ENCODE data around the gene FCGBP. TPM values are rescaled to one million over a fixed set of nuclear protein-coding genes. Genes with fewer than 3 reads are reported as not detected.

FCGBP gene
- total RNA-seq (2021; ENCODE audit: unreplicated experiment) (5.7 TPM), Bru-seq, nascent RNA (percentile 22 among the genes with signal in this experiment), BruChase-seq, experiment 1, labeled RNA remaining after a 6-hour chase (percentile 43 among the genes with signal in this experiment), BruChase-seq, experiment 2, labeled RNA remaining after a 2-hour chase (percentile 35 among the genes with signal in this experiment)
- polyA plus RNA-seq (2012): 2.0 and 2.4 TPM in 2 replicates
- long read RNA-seq, partial matches to known transcripts: 3 of 3 reads
- long read RNA-seq, other reads (novel, unspliced or antisense): 0 of 3 reads

DNA sequence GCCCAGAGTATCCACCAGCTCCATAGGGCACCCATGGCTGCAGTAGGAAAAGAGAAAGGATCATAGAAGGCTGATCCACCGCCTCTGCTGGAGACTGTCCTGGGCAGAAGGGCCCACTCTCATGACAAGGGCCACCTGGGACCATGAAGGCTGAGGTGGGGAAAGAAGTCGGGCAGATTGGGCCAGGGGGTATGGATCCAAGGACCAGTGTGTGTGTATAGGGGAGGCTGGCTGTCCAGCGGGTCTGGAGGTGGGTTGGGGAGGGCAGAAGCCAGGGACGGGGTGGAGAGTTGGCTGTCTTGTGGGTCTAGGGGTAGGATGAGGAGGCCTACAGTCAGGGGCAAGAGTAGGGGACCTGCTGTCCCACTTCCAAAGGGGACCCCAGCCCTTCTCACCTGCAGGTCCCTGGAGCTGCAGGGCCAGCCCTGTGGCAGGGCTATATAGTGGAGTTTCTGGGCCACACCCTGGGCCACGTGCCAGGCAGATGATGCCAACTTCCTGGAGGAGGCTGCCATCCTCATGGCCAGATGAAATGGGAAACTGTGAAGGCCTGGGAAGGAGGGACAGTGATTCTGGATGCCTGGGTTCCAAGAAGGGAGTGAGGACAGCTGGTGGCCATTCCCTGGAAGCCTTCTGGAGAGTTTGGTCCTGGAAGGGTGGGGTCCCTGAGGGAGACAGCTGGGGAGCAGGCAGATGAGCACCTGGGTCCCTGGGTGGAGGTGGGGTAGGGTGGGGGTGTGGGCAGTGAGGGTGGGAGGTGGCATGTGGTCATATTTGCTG lies at the start of gene FCGBP:
FCGBP (minus strand) TSS at position 51 of the 780 bp plus-strand sequence.
- POLR2A ChIA-PET: no interaction called here
- TF ChIP-seq ZNF274 (IDR thresholded peaks at IDR 0.05; ENCODE audit: low read depth, low read length): no peak
- TF ChIP-seq, protein P1, sequence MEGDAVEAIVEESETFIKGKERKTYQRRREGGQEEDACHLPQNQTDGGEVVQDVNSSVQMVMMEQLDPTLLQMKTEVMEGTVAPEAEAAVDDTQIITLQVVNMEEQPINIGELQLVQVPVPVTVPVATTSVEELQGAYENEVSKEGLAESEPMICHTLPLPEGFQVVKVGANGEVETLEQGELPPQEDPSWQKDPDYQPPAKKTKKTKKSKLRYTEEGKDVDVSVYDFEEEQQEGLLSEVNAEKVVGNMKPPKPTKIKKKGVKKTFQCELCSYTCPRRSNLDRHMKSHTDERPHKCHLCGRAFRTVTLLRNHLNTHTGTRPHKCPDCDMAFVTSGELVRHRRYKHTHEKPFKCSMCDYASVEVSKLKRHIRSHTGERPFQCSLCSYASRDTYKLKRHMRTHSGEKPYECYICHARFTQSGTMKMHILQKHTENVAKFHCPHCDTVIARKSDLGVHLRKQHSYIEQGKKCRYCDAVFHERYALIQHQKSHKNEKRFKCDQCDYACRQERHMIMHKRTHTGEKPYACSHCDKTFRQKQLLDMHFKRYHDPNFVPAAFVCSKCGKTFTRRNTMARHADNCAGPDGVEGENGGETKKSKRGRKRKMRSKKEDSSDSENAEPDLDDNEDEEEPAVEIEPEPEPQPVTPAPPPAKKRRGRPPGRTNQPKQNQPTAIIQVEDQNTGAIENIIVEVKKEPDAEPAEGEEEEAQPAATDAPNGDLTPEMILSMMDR (IDR thresholded peaks at IDR 0.05 in 2 of 3, conservative IDR thresholded peaks at IDR 0.05 in 1 of 3; ENCODE audit: borderline replicate concordance in 1 of 3, insufficient read depth in 1 of 3, low read depth in 2 of 3, low read length in 2 of 3): no peak
- no peak for TF ChIP-seq SIN3A (IDR thresholded peaks at IDR 0.05; ENCODE audit: low read depth)
- no peak for TF ChIP-seq CEBPB (IDR thresholded peaks at IDR 0.05; ENCODE audit: low read depth)
- no peak for TF ChIP-seq ZFX (IDR thresholded peaks at IDR 0.05)
- TF ChIP-seq EGR1 (IDR thresholded peaks at IDR 0.05; ENCODE audit: low read depth): no peak
- TF ChIP-seq, protein P2, sequence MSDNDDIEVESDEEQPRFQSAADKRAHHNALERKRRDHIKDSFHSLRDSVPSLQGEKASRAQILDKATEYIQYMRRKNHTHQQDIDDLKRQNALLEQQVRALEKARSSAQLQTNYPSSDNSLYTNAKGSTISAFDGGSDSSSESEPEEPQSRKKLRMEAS (IDR thresholded peaks at IDR 0.05): no peak
- no peak for DNase-seq (ENCODE audit: low read depth, low spot score)
- peaks cover 0 to 6% of the 10 kb centered on the region in 2 experiments; a peak in 1 of 4 replicates for H3K4me1 ChIP-seq (ENCODE audit: control insufficient read depth in 1 of 2, insufficient read depth in 2 of 2, low read length in 2 of 2)
- H3K27ac ChIP-seq (ENCODE audit: low read depth, low read length): no peak within 1 kb of the TSS
- no peaks in the 10 kb centered on the region for H3K9me2 ChIP-seq (ENCODE audit: insufficient read depth)
- CTCF ChIA-PET: no interaction called here
- peak; percentile 36; the same call in 1 of the 2 replicates for ATAC-seq
- no peak within 1 kb of the TSS for H3K4me2 ChIP-seq (ENCODE audit: low read length)
- no peak within 1 kb of the TSS for H3K4me3 ChIP-seq (replicated peaks in 1 of 2; ENCODE audit: low read depth in 1 of 2, low read length in 2 of 2)
- RAD21 ChIA-PET (ENCODE audit: low non-redundant PET in 1 of 2, low total read pairs in 2 of 2, uncharacterized antibody in 2 of 2, unreplicated experiment in 2 of 2): no interaction called here
- no peaks in the 10 kb centered on the region for H3K9me3 ChIP-seq (ENCODE audit: control insufficient read depth in 1 of 2, insufficient read depth in 1 of 2, low read depth in 1 of 2, low read length in 2 of 2)
- no peaks in the 10 kb centered on the region for H3K36me3 ChIP-seq (ENCODE audit: control insufficient read depth in 1 of 2, insufficient read depth in 2 of 2, low read length in 2 of 2)
- H4K20me1 ChIP-seq (ENCODE audit: insufficient read depth): no peaks in the 10 kb centered on the region
- H3K9ac ChIP-seq (ENCODE audit: low read length): no peak within 1 kb of the TSS
- BruUV-seq (replicated peaks): no TSS peak
- H2AFZ ChIP-seq (ENCODE audit: low read depth, low read length, poor library complexity, severe bottlenecking): no peak within 1 kb of the TSS
- H3K79me2 ChIP-seq (ENCODE audit: insufficient read depth, low read length): no peaks in the 10 kb centered on the region
- no peaks in the 10 kb centered on the region for H3K27me3 ChIP-seq (ENCODE audit: insufficient read depth, low read length)
- intact Hi-C loops (cut with micrococcal nuclease): no loop called here

All from HCT116 (cell line).